C4-2B (cell line): Measurements from ENCODE around the gene DNM3.

Source experiments
- H3K27ac ChIP-seq: fragments of 450-650 bp; 2 replicates; pipeline ENCODE4 v1.5.1; 2017
- ZFX ChIP-seq: fragments of 450-650 bp; IDR thresholded peaks from 2 replicates; pipeline ENCODE4 v1.6.1; 2017
- TF ChIP-seq, protein P1 (sequence below): fragments of 450-650 bp; conservative IDR thresholded peaks from 2 replicates; pipeline ENCODE4 v1.5.1; 2017; ENCODE audit warnings: mild to moderate bottlenecking

The DNM3 gene

DNA sequence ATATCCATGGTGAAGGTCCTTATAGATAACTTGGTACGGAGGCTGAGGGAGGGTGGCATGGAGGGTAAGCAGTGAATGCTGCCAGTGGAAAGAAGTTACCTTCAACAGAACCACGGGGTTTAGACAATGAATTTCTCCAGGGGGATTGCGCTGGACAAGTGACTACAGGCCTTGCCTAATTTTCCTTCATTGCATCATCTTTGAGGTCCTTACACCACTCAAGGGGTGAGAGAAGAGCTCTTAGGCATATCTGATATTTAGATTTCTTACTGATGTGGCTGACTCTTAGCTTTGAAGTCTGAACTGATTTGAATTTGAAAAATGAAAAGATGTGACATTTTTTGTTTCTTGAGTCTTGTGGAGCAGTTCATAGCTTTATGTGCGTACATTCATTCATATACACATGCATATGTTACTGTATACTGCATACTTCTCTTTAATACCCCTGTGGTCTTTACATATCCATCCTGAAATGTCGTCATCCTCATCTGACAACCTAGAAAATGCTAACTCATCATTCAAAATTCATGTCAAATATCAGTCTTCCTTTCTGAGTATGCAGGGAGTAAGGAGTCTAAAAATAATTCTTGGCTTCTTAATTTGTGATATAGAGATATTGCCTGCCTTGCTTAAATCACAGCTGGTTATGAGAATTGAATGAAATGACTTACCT lies 63.6 kb downstream of the DNM3 start:
- no peak overlapping the region for H3K27ac ChIP-seq
- TF ChIP-seq, protein P1, sequence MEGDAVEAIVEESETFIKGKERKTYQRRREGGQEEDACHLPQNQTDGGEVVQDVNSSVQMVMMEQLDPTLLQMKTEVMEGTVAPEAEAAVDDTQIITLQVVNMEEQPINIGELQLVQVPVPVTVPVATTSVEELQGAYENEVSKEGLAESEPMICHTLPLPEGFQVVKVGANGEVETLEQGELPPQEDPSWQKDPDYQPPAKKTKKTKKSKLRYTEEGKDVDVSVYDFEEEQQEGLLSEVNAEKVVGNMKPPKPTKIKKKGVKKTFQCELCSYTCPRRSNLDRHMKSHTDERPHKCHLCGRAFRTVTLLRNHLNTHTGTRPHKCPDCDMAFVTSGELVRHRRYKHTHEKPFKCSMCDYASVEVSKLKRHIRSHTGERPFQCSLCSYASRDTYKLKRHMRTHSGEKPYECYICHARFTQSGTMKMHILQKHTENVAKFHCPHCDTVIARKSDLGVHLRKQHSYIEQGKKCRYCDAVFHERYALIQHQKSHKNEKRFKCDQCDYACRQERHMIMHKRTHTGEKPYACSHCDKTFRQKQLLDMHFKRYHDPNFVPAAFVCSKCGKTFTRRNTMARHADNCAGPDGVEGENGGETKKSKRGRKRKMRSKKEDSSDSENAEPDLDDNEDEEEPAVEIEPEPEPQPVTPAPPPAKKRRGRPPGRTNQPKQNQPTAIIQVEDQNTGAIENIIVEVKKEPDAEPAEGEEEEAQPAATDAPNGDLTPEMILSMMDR: no peak
- TF ChIP-seq ZFX: no peak

DNA sequence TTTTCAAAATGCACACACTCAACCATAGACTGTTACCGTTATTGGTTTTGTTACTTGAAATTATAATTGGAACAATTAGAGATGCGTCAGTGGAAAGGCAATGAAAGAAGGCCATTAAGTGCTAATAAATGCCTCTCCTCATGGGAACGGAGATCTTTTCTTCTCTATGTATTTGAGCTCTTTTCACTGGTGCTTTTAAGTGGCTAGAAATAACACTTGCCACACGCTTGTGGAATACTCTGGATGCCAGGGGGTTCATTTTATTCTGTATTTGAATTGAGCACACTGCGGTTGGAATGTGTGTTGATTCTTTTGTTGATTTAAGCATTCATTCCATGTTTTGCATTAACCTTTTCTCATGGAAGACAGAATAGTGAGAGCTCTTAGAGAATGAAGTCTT lies 68.4 kb downstream of the DNM3 start:
- TF ChIP-seq, protein P1: no peak
- H3K27ac ChIP-seq: no peak overlapping the region

DNA sequence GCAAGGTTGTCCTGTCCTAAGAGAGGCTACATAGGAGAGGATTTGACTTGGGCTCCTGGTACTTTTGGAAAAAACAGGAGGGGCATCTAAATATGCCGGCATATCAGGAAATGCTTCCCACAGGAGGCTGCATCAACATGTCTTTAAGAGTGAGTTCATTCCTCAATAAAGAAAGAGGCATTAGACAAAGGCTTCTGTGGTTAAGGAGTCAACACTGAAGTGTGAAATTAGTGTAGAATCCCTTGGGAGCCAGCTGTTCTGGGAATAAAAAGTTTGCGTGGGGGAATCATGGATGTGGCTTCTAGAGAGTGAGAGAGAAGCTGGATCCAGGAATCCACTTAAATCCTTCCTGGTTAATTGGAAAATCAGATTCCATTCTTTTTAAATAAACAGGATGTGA lies 69.5 kb downstream of the DNM3 start:
- H3K27ac ChIP-seq: no peak overlapping the region
- no peak for TF ChIP-seq ZFX
- TF ChIP-seq, protein P1: no peak

DNA sequence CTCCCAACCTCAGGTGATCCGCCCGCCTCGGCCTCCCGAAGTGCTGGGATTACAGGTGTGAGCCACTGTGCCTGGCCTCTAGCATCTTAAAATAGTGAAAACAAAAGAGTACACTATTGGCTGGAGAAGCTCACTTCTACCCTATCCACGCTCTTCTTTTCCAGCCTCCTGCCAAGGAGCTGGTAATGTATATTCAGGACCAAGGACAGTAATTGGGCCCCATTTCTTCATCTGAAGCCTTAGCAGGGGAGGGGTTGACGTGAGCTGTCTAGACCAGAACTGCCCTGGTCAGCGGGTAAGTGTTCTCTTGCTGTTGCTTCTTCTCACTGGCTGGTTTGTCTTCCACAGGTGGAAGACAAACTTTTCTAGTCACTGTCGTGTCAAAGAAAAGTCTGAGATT lies 70.2 kb downstream of the DNM3 start:
- no peak for TF ChIP-seq ZFX
- TF ChIP-seq, protein P1: no peak
- H3K27ac ChIP-seq: no peak overlapping the region

DNA sequence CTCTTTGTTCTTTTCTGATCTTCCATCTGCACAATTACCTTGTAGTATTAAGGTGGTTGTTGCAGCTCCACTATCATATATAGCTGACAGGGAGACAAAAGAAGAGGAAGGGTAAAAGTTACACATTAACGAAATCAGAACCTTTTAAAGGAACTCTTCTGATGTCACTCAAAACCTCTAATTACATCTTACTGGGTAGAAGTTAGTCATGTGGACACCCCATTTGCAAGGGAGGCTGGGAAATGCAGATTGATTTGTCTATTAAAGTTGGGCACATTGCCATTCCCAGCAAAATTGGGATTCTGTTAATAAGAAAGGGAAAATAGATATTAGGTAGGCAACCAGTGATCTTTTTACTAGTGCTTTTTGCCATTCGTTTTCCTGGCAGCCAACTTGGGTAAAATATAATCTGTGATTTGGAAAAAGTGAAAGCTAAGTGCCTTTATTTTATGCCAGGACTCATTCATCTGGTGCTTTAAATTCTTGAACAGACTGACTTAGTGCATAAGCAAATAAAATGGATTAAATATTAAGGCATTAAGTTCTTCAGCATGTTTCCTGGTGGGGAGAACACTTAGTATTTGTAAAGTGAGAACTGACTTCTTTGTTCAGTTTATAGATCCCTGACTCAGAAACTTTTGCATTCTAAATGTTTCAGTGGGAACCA lies 71.3 kb downstream of the DNM3 start:
- TF ChIP-seq, protein P1: no peak
- TF ChIP-seq ZFX: no peak
- no peak overlapping the region for H3K27ac ChIP-seq

- H3K27ac ChIP-seq: peak overlapping the region; percentile 35
- no peak for TF ChIP-seq ZFX
- TF ChIP-seq, protein P1: no peak
Observed at GRCh38 chr1:171913385-171913784, 72.1 kb downstream of the DNM3 start.

DNA sequence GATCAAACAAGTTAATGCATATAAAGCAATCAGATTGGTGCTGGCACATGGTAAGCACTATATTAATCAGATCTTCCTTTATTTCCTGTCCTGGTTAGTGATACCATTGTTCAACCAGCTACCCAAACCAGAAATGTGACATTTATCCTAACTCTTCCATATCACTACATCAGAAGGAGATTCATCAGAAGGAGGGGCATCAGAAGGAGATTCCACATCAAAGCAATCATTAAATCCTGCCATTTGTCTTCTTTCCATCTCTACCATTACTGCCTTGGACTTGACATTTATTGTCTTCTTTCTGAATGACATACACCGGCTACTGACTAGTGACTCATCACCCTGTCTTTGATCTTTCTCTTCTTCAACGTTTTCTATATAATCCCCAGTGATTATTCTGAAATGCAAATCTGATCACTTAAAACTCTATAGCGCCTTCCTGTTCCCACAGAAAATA lies 75.0 kb downstream of the DNM3 start:
- TF ChIP-seq, protein P1: no peak
- no peak for TF ChIP-seq ZFX
- no peak overlapping the region for H3K27ac ChIP-seq
